ENCODE data around the gene CCDC90B. TPM values are rescaled to one million over a fixed set of nuclear protein-coding genes. Genes with fewer than 3 reads are reported as not detected.

The CCDC90B gene
- total and polyA plus RNA-seq, 2 of the 13 experiments (the other 11 are each of a cell fraction or from before 2014, with no cell fraction given): 17.1 to 46.1 TPM

DNA sequence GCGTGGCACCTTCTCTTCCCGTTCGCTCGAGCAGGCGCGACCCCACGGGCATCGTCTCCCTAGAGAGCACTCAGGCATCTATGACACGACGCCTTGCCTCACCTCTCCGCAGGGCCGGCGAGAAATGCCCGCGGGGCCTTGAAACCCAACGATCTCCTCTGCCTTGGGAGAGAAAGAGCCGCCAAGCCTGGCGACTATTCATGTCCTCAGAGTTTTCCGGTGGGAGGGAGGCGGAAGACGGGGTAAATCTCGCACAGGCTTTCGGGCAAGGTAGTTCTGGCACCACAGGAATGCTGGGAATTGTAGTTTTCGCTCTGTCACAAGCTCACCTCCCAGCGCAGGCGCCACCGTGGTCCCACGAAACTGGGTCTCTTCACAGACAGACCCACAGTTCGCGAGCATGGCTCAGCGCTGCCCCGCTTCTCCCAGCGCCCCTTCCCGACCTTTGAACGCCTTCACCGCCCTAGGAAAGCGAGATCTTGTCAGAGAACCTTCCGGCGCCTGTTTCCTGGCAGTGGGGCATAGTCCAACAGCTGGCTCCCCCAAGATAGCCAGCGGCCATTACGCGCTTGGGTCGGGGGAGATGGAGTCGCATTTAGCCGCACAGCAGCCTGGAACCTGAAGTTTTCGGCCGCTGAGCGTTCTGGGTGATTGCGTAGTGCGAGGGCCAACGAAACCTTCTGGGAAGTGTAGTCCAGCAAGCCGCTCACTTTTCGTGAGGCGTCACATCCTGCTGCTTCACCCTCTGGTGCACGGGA is at the start of gene CCDC90B (continued):
- TF ChIP-seq, protein P1, sequence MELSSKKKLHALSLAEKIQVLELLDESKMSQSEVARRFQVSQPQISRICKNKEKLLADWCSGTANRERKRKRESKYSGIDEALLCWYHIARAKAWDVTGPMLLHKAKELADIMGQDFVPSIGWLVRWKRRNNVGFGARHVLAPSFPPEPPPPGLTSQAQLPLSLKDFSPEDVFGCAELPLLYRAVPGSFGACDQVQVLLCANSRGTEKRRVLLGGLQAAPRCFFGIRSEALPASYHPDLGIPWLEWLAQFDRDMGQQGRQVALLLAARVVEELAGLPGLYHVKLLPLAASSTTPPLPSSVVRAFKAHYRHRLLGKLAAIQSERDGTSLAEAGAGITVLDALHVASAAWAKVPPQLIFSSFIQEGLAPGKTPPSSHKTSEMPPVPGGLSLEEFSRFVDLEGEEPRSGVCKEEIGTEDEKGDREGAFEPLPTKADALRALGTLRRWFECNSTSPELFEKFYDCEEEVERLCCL (CRISPR knock-in tag; IDR thresholded peaks at IDR 0.05; ENCODE audit: borderline replicate concordance): 0 out of 2 replicates have a peak, but pooled peaks have one; percentile 23
- no peak for TF ChIP-seq ZNF749 (CRISPR knock-in tag; IDR thresholded peaks at IDR 0.05; ENCODE audit: borderline replicate concordance)
- TF ChIP-seq BHLHE40 (IDR thresholded peaks at IDR 0.05; ENCODE audit: low read length): peak; percentile 45
- TF ChIP-seq ZSCAN30 (CRISPR knock-in tag; IDR thresholded peaks at IDR 0.05): no peak
- TF ChIP-seq, protein P2, sequence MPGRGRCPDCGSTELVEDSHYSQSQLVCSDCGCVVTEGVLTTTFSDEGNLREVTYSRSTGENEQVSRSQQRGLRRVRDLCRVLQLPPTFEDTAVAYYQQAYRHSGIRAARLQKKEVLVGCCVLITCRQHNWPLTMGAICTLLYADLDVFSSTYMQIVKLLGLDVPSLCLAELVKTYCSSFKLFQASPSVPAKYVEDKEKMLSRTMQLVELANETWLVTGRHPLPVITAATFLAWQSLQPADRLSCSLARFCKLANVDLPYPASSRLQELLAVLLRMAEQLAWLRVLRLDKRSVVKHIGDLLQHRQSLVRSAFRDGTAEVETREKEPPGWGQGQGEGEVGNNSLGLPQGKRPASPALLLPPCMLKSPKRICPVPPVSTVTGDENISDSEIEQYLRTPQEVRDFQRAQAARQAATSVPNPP (CRISPR knock-in tag; IDR thresholded peaks at IDR 0.05): 0 out of 2 replicates have a peak, but pooled peaks have one; percentile 25
- 0 out of 2 replicates have a peak, but pooled peaks have one; percentile 55 for TF ChIP-seq HES4 (CRISPR knock-in tag; IDR thresholded peaks at IDR 0.05; ENCODE audit: borderline replicate concordance)
- TF ChIP-seq HOXA5 (CRISPR knock-in tag; IDR thresholded peaks at IDR 0.05): no peak
- TF ChIP-seq, protein P3, sequence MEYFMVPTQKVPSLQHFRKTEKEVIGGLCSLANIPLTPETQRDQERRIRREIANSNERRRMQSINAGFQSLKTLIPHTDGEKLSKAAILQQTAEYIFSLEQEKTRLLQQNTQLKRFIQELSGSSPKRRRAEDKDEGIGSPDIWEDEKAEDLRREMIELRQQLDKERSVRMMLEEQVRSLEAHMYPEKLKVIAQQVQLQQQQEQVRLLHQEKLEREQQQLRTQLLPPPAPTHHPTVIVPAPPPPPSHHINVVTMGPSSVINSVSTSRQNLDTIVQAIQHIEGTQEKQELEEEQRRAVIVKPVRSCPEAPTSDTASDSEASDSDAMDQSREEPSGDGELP (IDR thresholded peaks at IDR 0.05; ENCODE audit: borderline replicate concordance, low read depth): peak; percentile 98
- TF ChIP-seq, protein P4, sequence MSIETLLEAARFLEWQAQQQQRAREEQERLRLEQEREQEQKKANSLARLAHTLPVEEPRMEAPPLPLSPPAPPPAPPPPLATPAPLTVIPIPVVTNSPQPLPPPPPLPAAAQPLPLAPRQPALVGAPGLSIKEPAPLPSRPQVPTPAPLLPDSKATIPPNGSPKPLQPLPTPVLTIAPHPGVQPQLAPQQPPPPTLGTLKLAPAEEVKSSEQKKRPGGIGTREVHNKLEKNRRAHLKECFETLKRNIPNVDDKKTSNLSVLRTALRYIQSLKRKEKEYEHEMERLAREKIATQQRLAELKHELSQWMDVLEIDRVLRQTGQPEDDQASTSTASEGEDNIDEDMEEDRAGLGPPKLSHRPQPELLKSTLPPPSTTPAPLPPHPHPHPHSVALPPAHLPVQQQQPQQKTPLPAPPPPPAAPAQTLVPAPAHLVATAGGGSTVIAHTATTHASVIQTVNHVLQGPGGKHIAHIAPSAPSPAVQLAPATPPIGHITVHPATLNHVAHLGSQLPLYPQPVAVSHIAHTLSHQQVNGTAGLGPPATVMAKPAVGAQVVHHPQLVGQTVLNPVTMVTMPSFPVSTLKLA (IDR thresholded peaks at IDR 0.05): no peak
- no peak for TF ChIP-seq ATRX (CRISPR knock-in tag; IDR thresholded peaks at IDR 0.05; ENCODE audit: borderline replicate concordance)
- no peak for TF ChIP-seq AKAP8 (CRISPR knock-in tag; IDR thresholded peaks at IDR 0.05)
- TF ChIP-seq, protein P5, sequence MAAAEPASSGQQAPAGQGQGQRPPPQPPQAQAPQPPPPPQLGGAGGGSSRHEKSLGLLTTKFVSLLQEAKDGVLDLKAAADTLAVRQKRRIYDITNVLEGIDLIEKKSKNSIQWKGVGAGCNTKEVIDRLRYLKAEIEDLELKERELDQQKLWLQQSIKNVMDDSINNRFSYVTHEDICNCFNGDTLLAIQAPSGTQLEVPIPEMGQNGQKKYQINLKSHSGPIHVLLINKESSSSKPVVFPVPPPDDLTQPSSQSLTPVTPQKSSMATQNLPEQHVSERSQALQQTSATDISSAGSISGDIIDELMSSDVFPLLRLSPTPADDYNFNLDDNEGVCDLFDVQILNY (CRISPR knock-in tag; conservative IDR thresholded peaks at IDR 0.05): no peak
- peak; percentile 88; the same call in 1 of the 2 replicates for TF ChIP-seq ZNF558 (CRISPR knock-in tag; IDR thresholded peaks at IDR 0.05; ENCODE audit: borderline replicate concordance)
- no peak for TF ChIP-seq ZNF780A (CRISPR knock-in tag; IDR thresholded peaks at IDR 0.05)
- TF ChIP-seq DPF2 (CRISPR knock-in tag; IDR thresholded peaks at IDR 0.05; ENCODE audit: borderline replicate concordance, low read depth): no peak
- no peak; the same call in 1 of the 2 replicates for TF ChIP-seq ZNF460 (CRISPR knock-in tag; IDR thresholded peaks at IDR 0.05; ENCODE audit: borderline replicate concordance)
- TF ChIP-seq CEBPG (CRISPR knock-in tag; IDR thresholded peaks at IDR 0.05): peak; percentile 96
- peak; percentile 71; the same call in 1 of the 2 replicates for TF ChIP-seq SNAPC2 (CRISPR knock-in tag; IDR thresholded peaks at IDR 0.05)
- TF ChIP-seq MATR3 (CRISPR knock-in tag; IDR thresholded peaks at IDR 0.05): no peak
- TF ChIP-seq, protein P6, sequence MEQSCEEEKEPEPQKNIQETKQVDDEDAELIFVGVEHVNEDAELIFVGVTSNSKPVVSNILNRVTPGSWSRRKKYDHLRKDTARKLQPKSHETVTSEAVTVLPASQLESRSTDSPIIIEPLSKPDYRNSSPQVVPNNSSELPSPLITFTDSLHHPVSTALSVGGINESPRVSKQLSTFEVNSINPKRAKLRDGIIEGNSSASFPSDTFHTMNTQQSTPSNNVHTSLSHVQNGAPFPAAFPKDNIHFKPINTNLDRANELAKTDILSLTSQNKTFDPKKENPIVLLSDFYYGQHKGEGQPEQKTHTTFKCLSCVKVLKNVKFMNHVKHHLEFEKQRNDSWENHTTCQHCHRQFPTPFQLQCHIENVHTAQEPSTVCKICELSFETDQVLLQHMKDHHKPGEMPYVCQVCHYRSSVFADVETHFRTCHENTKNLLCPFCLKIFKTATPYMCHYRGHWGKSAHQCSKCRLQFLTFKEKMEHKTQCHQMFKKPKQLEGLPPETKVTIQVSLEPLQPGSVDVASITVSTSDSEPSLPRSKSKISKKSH (CRISPR knock-in tag; IDR thresholded peaks at IDR 0.05; ENCODE audit: borderline replicate concordance): peak; percentile 93; the same call in 1 of the 2 replicates
- peak; percentile 76; the same call in 1 of the 2 replicates for TF ChIP-seq NRL (CRISPR knock-in tag; IDR thresholded peaks at IDR 0.05; ENCODE audit: borderline replicate concordance)
- TF ChIP-seq GATA4 (IDR thresholded peaks at IDR 0.05; ENCODE audit: borderline replicate concordance, low read depth): peak; percentile 69

Measured in HepG2 (cell line).